ENCODE results near the gene KLK8. TPM values are rescaled to one million over a fixed set of nuclear protein-coding genes. Genes with fewer than 3 reads are reported as not detected.

The KLK8 gene
- total RNA-seq, 1 donor from 2014 or later = not detected

DNA sequence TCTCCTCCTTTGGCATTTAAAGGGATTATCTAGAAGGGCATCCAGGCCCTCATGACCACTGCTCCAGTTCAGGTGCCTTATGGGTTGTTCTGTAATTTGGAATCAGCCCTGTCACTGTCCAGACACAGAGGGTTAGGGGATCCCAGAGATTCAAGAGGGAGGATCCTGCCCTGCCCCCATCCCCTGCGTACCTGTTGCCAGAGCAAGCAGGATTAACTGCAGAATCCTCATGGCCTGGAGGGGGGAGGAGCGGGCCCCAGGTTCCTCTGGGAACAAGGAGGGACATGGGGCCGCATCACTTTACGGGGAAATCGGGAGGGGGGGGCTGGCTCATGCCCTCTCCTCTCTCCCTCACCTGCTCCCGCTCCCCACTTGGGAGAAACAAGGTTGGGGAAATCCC lies 24.0 kb upstream of the KLK8 start:
- no peak overlapping the region for H3K4me3 ChIP-seq (ENCODE audit: insufficient read depth, low read depth, low read length)
- H3K27me3 ChIP-seq (ENCODE audit: insufficient read depth, low read length) = no peaks in the 10 kb centered on the region
- Mint-ChIP-seq H3K4me1 (ENCODE audit: low read depth, unreplicated experiment) (no peaks in the 10 kb centered on the region), H3K27ac (ENCODE audit: unreplicated experiment) (no peak overlapping the region), H3K36me3 (ENCODE audit: low read depth, unreplicated experiment) (no peaks in the 10 kb centered on the region), H3K9me3 (ENCODE audit: unreplicated experiment) (no peaks in the 10 kb centered on the region), H3K27me3 (ENCODE audit: low read depth, unreplicated experiment) (peaks cover 59% of the 10 kb centered on the region), H3K4me3 (ENCODE audit: unreplicated experiment) (no peak overlapping the region)
- no peaks in the 10 kb centered on the region for H4K20me1 ChIP-seq (ENCODE audit: insufficient read depth, low read length)
- no peaks in the 10 kb centered on the region for H3K79me2 ChIP-seq (ENCODE audit: insufficient read depth, low read length)
- DNase-seq (ENCODE audit: low read depth) = no peak
- H2AFZ ChIP-seq (ENCODE audit: low read depth, low read length) = no peak overlapping the region
- H3K4me1 ChIP-seq (ENCODE audit: insufficient read depth, low read length) = no peaks in the 10 kb centered on the region
- TF ChIP-seq, protein P1, sequence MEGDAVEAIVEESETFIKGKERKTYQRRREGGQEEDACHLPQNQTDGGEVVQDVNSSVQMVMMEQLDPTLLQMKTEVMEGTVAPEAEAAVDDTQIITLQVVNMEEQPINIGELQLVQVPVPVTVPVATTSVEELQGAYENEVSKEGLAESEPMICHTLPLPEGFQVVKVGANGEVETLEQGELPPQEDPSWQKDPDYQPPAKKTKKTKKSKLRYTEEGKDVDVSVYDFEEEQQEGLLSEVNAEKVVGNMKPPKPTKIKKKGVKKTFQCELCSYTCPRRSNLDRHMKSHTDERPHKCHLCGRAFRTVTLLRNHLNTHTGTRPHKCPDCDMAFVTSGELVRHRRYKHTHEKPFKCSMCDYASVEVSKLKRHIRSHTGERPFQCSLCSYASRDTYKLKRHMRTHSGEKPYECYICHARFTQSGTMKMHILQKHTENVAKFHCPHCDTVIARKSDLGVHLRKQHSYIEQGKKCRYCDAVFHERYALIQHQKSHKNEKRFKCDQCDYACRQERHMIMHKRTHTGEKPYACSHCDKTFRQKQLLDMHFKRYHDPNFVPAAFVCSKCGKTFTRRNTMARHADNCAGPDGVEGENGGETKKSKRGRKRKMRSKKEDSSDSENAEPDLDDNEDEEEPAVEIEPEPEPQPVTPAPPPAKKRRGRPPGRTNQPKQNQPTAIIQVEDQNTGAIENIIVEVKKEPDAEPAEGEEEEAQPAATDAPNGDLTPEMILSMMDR (IDR thresholded peaks at IDR 0.05; ENCODE audit: insufficient read depth, low read depth, low read length) = no peak
- TF ChIP-seq EZH2 (IDR thresholded peaks at IDR 0.05; ENCODE audit: insufficient read depth, low read length) = no peak
- FAIRE-seq = no peak
- no peak overlapping the region for H3K9ac ChIP-seq (ENCODE audit: low read length)
- H3K36me3 ChIP-seq (ENCODE audit: insufficient read depth, low read length) = no peaks in the 10 kb centered on the region
- no peaks in the 10 kb centered on the region for H3K9me3 ChIP-seq (ENCODE audit: insufficient read depth, low read depth, low read length)
- no peak overlapping the region for H3K27ac ChIP-seq (ENCODE audit: low read depth, low read length)
- no peak overlapping the region for H3K4me2 ChIP-seq (ENCODE audit: low read length)

DNA sequence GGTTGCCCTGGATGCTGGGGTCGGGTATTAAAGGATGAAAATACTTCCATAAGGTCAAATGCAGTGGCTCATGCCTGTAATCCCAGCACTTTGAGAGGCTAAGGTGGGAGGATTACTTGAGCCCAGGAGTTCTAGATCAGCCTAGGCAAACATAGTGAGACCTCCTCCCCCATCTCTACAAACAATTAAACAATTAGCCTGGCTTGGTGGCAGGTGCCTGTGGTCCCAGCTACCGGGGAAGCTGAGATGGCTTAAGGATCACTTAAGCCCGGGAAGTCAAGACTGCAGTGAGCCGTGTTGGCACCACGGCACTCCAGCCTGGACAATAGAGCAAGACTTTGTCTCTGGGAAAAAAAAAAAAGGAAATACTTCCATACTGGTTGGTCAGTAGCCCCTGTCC lies 23.5 kb upstream of the KLK8 start:
- Mint-ChIP-seq H3K27me3 (ENCODE audit: low read depth, unreplicated experiment) (peaks cover 60% of the 10 kb centered on the region), H3K9me3 (ENCODE audit: unreplicated experiment) (no peaks in the 10 kb centered on the region), H3K36me3 (ENCODE audit: low read depth, unreplicated experiment) (no peaks in the 10 kb centered on the region), H3K4me1 (ENCODE audit: low read depth, unreplicated experiment) (no peaks in the 10 kb centered on the region), H3K27ac (ENCODE audit: unreplicated experiment) (no peak overlapping the region), H3K4me3 (ENCODE audit: unreplicated experiment) (no peak overlapping the region)
- FAIRE-seq (no peak), DNase-seq (ENCODE audit: low read depth) (no peak)
- Histone ChIP-seq H3K27me3 (ENCODE audit: insufficient read depth, low read length) (no peaks in the 10 kb centered on the region), H3K4me3 (ENCODE audit: insufficient read depth, low read depth, low read length) (no peak overlapping the region), H4K20me1 (ENCODE audit: insufficient read depth, low read length) (no peaks in the 10 kb centered on the region), H2AFZ (ENCODE audit: low read depth, low read length) (no peak overlapping the region), H3K36me3 (ENCODE audit: insufficient read depth, low read length) (no peaks in the 10 kb centered on the region), H3K9ac (ENCODE audit: low read length) (no peak overlapping the region), H3K27ac (ENCODE audit: low read depth, low read length) (no peak overlapping the region), H3K4me1 (ENCODE audit: insufficient read depth, low read length) (no peaks in the 10 kb centered on the region), H3K79me2 (ENCODE audit: insufficient read depth, low read length) (no peaks in the 10 kb centered on the region), H3K9me3 (ENCODE audit: insufficient read depth, low read depth, low read length) (no peaks in the 10 kb centered on the region), H3K4me2 (ENCODE audit: low read length) (no peak overlapping the region)
- TF ChIP-seq, protein P1 (IDR thresholded peaks at IDR 0.05; ENCODE audit: insufficient read depth, low read depth, low read length) = no peak
- TF ChIP-seq EZH2 (IDR thresholded peaks at IDR 0.05; ENCODE audit: insufficient read depth, low read length) = no peak

DNA sequence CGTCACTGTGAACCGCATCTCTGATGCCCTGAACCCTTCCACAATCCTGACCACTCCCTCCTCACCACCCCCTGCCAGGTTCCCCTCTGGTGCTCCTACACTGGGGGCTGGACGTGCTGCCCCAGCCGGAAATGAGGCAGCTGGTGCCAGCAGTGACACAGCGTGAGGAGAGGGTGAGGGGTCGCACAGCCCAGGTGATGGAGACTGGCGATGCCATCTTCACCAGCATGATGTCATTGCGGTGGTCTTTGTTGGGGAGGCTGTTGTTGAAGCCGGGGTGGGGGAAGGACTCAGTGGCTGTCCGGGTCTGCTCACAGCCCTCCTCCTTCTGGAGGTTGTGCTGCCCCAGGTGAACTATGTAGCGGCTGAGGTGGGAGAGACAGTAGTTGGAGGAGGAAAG lies 22.5 kb upstream of the KLK8 start:
- Histone ChIP-seq H3K9ac (ENCODE audit: low read length) (no peak overlapping the region), H3K4me3 (ENCODE audit: insufficient read depth, low read depth, low read length) (no peak overlapping the region), H3K9me3 (ENCODE audit: insufficient read depth, low read depth, low read length) (no peaks in the 10 kb centered on the region), H3K4me1 (ENCODE audit: insufficient read depth, low read length) (no peaks in the 10 kb centered on the region), H3K27me3 (ENCODE audit: insufficient read depth, low read length) (no peaks in the 10 kb centered on the region), H3K79me2 (ENCODE audit: insufficient read depth, low read length) (no peaks in the 10 kb centered on the region), H3K4me2 (ENCODE audit: low read length) (no peak overlapping the region), H3K27ac (ENCODE audit: low read depth, low read length) (no peak overlapping the region), H3K36me3 (ENCODE audit: insufficient read depth, low read length) (no peaks in the 10 kb centered on the region), H4K20me1 (ENCODE audit: insufficient read depth, low read length) (no peaks in the 10 kb centered on the region), H2AFZ (ENCODE audit: low read depth, low read length) (no peak overlapping the region)
- H3K27ac Mint-ChIP-seq (ENCODE audit: unreplicated experiment) = no peak overlapping the region
- no peaks in the 10 kb centered on the region for H3K9me3 Mint-ChIP-seq (ENCODE audit: unreplicated experiment)
- H3K4me3 Mint-ChIP-seq (ENCODE audit: unreplicated experiment) = no peak overlapping the region
- peaks cover 57% of the 10 kb centered on the region for H3K27me3 Mint-ChIP-seq (ENCODE audit: low read depth, unreplicated experiment)
- FAIRE-seq (no peak), DNase-seq (ENCODE audit: low read depth) (no peak)
- no peaks in the 10 kb centered on the region for H3K36me3 Mint-ChIP-seq (ENCODE audit: low read depth, unreplicated experiment)
- TF ChIP-seq, protein P1 (IDR thresholded peaks at IDR 0.05; ENCODE audit: insufficient read depth, low read depth, low read length) = no peak
- no peak for TF ChIP-seq EZH2 (IDR thresholded peaks at IDR 0.05; ENCODE audit: insufficient read depth, low read length)
- H3K4me1 Mint-ChIP-seq (ENCODE audit: low read depth, unreplicated experiment) = no peaks in the 10 kb centered on the region

Data from astrocyte (in vitro differentiated cells and primary cell).